Left cardiac atrium (tissue), 4 donors: Measurements from ENCODE around the gene TTC12. TPM values are rescaled to one million over a fixed set of nuclear protein-coding genes. Genes with fewer than 3 reads are reported as not detected.

Source experiments
- ATAC-seq, 2 donors: fragments of 200-7000 bp; cut with Tn5 transposase; one replicate each; pipeline ENCODE4 v1.9.1; 2020; ENCODE audit warnings: mild to moderate bottlenecking in 2 of 2, moderate library complexity in 2 of 2
- DNase-seq: peaks from one replicate; pipeline ENCODE4 v3.0.0-alpha.2; 2020
- intact Hi-C, 2 donors: fragments of 100-400 bp; cut with DNase I; formaldehyde crosslinking; loops; one replicate each; pipeline versions ENCODE4 v1.14.1 to v1.15.1; 2022 to 2023
- long read RNA-seq: library from polyadenylated mRNA; unstranded; transcript quantifications from one replicate; pipeline ENCODE4 v2.0.0, GENCODE V29; 2021
- total RNA-seq, 2 donors: library from RNA; stranded (reverse); fragmentation: NEBNext Ultra II Directional; extraction: Animal tissue kit (Norgen Biotek cat#: 25700); gene quantifications; one replicate each; pipeline ENCODE4 v1.2.1, GENCODE V29; 2021
- donor health status: DM: no; HTN: yes; CAD: no.
- donor health status: DM: no; HTN: yes; CAD: no; lungs with severe emphysema.
- donor health status: DM: yes; HTN: yes; CAD: no.
- donor health status: Dilated cardiomyopathy.

The TTC12 gene
- 1 to 10 TPM; 4.2 to 5.4 TPM for total RNA-seq
- long read RNA-seq, partial matches to known transcripts: 0 of 2 reads
- long read RNA-seq, other reads (novel, unspliced or antisense): 1 of 2 reads

- ATAC-seq (peak; percentile 100), DNase-seq (peak; percentile 94)
- intact Hi-C loops: loop anchor here in 1 of 2 donors (10.0 kb wide), 1 partner anchor 420 kb away; no protein-coding TSS in a partner anchor
Measured at GRCh38 chr11:113314389-113315301, at the start of gene TTC12. TTC12 (plus strand) TSS chr11:113314583; CDS start chr11:113316258, 1,675 bp downstream.

GRCh38 chr11:113265362-113265761 is 49.0 kb upstream of the TTC12 start:
- DNase-seq (no peak), ATAC-seq (no peak)
- intact Hi-C loops: no loop called here

GRCh38 chr11:113267493-113267892 is 46.9 kb upstream of the TTC12 start:
- no peak for ATAC-seq

GRCh38 chr11:113269096-113269495 is 45.3 kb upstream of the TTC12 start:
- ATAC-seq: no peak
- intact Hi-C loops: no loop called here

More at GRCh38 chr11:113267493-113267892, 46.9 kb upstream of the TTC12 start:
- intact Hi-C loops: no loop called here
- no peak for DNase-seq

GRCh38 chr11:113269636-113270035 is 44.7 kb upstream of the TTC12 start:
- no peak for ATAC-seq
- intact Hi-C loops: no loop called here
- no peak for DNase-seq

More at GRCh38 chr11:113269096-113269495, 45.3 kb upstream of the TTC12 start:
- no peak for DNase-seq

- no peak for ATAC-seq
- DNase-seq: no peak
- intact Hi-C loops: no loop called here
Measured at GRCh38 chr11:113270080-113270479, 44.3 kb upstream of the TTC12 start.

- intact Hi-C loops: no loop called here
- ATAC-seq (no peak), DNase-seq (no peak)
Measured at GRCh38 chr11:113271551-113272245, 42.7 kb upstream of the TTC12 start.

- no peak for DNase-seq
- intact Hi-C loops: no loop called here
- no peak for ATAC-seq
Measured at GRCh38 chr11:113272281-113272680, 42.1 kb upstream of the TTC12 start.

GRCh38 chr11:113272927-113273615 is 41.3 kb upstream of the TTC12 start:
- intact Hi-C loops: no loop called here
- ATAC-seq (no peak), DNase-seq (no peak)

GRCh38 chr11:113273720-113274119 is 40.7 kb upstream of the TTC12 start:
- DNase-seq (no peak), ATAC-seq (no peak)
- intact Hi-C loops: no loop called here

- DNase-seq: no peak
- no peak for ATAC-seq
- intact Hi-C loops: no loop called here
Measured at GRCh38 chr11:113274713-113275582, 39.4 kb upstream of the TTC12 start.

GRCh38 chr11:113275602-113276001 is 38.8 kb upstream of the TTC12 start:
- ATAC-seq (no peak), DNase-seq (no peak)
- intact Hi-C loops: no loop called here

- ATAC-seq: no peak
- no peak for DNase-seq
- intact Hi-C loops: no loop called here
Measured at GRCh38 chr11:113276466-113276865, 37.9 kb upstream of the TTC12 start.

- intact Hi-C loops: no loop called here
- DNase-seq: no peak
- ATAC-seq: no peak
Measured at GRCh38 chr11:113277907-113278306, 36.5 kb upstream of the TTC12 start.

- intact Hi-C loops: no loop called here
- DNase-seq (no peak), ATAC-seq (no peak)
Measured at GRCh38 chr11:113278481-113278880, 35.9 kb upstream of the TTC12 start.

GRCh38 chr11:113278925-113279324 is 35.5 kb upstream of the TTC12 start:
- intact Hi-C loops: no loop called here
- ATAC-seq: peak; percentile 49 to 81
- DNase-seq: no peak

- ATAC-seq: no peak
- intact Hi-C loops: no loop called here
Measured at GRCh38 chr11:113279591-113279990, 34.8 kb upstream of the TTC12 start.

GRCh38 chr11:113281052-113281725 is 33.2 kb upstream of the TTC12 start:
- ATAC-seq: no peak
- intact Hi-C loops: loop anchor here in 1 of 2 donors (10.0 kb wide), 1 partner anchor 996 kb away; no protein-coding TSS in a partner anchor
- DNase-seq: no peak

More at GRCh38 chr11:113279591-113279990, 34.8 kb upstream of the TTC12 start:
- no peak for DNase-seq
